GM19455 (cell line): ENCODE measurements around the gene STIM2.

Source experiments
- ATAC-seq: cut with Tn5 transposase; IDR thresholded peaks from one replicate; pipeline ENCODE4 v1.9.1; 2021; ENCODE audit not compliant: unreplicated experiment

STIM2 gene

DNA sequence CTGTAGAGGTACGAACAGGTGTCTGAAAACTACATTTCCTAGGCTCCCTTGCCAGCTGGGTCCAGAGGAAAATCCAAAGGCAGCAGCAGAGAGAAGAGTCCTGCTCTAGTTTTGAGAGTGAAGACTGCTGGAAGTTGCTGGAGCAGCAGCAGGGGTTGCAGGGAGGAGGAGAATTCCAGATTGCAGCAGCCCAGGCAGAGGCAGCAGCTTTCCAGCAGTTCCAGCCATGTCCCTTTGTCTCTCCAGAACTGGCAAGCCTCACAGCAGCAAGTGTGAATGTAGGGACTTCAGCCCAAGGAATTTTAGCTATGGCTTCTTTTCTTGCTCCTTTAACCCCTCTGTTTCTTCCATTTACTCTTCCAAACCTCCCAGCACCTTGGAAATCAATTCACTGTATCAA lies 24.1 kb upstream of the STIM2 start:
- no peak for ATAC-seq

DNA sequence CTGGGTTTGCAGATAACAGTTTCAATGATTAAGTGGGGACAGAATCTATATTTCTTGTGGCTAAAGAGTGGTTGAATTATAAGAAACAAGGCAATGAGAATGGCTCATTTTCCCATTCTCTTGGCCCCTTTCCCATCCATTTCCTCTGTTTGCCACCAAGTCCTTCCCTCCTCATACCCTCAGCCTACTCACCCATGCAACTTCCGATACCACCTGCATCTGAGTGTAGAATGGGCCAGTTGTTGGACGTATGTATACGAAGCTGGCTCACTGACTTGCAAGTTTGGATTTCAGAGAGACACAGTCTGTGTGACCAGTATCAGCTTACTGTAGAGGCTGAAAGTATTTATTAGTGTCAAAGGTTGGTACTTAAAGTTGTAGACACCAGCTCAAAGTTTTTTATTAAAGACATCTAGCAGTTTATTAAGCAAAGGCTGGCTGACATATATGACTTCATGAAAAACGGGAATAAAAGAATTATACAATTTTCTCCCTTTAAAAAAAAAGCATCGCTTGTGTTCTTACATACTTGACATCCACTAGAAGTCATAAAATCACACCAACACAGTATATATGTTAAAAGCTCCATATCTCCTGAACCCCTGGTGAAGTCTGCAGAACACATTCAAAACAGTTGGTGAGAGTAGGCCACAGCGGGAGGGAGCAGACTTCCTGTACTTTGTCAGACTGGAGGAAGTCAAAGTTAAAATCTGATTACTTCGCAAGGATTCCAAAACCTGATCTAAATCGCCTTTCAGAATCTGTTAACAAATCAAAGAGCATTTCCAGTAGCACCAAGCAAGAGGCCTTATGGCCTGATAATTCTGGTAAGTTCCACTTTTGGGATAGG lies 22.4 kb upstream of the STIM2 start:
- ATAC-seq, result no peak

DNA sequence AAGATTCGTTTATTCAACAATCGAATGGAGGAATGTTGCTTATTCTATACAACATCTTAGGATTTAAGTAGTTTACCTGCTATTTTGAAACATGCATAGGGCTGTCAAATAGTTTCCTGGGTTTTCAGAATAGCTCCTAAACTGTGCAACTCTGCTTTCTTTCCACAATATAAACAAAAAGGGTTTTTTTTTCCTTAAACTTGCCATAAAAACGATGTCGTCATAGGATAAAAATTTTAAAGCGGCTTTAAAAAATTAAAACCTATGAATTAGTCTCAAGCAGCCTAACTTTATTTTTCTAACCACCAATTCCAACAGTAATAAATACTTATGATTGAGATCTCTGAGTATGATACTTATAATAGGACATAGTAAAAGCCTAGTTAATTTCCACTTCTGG lies 21.6 kb upstream of the STIM2 start:
- no peak for ATAC-seq

DNA sequence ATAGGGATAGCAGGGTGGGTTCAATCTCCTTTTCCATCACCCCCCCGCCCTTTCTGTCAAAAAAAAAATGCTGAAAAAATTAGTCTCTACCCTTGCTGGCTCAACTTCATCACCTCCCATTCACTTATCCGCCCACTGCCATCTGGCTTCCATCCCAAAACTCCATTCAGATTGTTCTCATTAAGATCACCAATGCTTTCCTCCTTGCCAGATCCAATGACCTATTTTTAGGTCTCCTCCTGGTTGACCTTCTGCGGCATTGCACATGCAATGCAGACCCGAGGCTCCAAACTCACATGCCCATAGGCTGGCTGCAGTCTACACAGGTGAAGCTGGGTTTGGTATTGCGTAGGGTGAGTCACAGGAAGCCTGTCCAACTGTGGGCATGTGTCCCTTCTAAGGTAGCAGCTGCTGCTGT lies 21.1 kb upstream of the STIM2 start:
- no peak for ATAC-seq

DNA sequence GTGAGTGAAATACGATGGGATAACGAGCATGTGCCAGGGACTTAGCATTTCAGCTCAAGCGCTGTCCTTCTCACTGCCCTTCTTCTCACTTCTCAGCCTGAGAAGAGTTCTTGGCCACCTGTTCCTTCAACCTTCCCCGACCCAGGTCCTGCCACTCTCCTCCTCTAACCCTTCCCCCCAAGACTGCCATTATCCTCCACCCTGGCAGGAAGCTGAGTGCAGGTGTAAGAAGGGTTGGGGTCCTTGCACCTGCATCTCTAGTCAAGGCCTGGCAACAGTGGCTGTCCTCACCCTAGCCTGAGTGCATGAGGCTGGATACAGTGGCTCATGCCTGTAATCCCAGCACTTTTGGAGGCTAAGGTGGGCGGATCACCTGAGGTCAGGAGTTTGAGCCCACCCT lies 19.9 kb upstream of the STIM2 start:
- no peak for ATAC-seq

DNA sequence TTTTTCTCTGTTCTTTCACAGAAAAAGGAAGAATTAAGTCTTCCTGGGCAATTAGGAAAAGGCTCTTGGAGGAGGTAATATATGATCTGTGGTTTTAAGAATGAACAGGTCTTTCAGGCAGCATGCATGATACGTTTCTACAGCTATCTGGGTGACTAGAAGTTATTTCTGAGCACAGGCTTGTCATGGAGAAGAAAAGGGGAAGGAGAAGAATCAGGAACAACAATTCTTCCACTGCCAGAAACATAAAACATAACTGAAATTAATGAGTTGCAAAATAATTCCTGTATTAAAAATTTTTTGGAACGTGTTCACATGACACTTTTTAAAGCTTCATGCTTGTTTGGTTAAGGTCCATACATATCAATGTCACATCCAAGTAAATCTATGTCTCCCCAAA lies 17.7 kb upstream of the STIM2 start:
- ATAC-seq, result no peak

DNA sequence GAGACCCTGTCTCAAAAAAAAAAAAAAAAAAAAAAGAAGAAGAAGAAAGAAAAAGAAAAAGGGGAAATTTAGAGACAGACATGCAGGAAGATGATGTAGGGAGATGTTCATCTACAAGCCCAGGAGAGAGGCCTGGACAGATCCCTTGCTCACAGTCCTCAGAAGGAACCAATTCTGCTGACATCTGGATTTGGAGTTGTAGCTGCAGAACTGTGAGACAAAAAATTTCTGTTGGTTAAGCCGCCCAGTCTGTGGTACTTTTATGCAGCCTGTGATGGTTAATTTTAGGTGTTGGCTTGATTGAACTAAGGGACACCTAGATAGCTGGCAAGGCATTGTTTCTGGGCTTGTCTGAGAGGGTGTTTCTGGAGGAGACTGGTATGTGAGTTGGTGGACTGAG lies 10.1 kb upstream of the STIM2 start:
- no peak for ATAC-seq

DNA sequence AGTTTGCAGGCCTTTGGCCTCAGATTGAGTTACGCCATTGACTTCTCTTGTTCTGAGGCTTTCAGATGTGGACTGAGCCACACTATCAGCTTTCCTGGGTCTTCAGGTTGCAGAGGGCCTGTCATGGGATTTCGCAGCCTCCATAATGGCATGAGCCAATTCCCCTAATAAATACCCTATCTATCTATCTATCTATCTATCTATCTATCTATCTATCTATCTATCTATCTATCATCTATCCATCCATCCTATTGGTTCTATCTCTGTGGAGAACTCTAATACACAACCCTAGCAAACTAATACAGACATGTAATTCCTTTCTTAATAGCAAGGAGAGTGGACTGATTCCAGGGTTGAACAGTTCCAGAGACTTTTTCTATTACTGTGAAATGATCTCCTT lies 9.5 kb upstream of the STIM2 start:
- no peak for ATAC-seq

DNA sequence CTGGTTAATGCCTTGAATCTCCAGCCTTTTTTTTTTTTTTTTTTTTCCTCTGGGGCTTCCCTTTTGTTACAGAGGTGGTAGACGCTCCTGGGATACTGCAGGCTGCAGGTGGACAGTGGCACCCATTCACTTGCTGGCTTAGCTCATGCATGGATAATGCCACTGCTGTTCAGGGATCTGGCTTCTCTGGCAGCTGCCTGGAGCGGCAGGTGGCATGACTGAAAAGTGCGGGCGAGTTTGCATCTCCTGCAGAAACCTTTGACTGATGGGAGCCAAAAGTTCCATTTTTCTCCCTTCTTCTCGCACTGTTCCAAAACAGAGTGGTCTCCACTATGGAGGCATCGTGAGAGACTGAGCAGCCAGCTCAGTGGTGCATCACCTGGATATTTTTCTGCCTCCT lies 5.9 kb upstream of the STIM2 start:
- ATAC-seq, result no peak

DNA sequence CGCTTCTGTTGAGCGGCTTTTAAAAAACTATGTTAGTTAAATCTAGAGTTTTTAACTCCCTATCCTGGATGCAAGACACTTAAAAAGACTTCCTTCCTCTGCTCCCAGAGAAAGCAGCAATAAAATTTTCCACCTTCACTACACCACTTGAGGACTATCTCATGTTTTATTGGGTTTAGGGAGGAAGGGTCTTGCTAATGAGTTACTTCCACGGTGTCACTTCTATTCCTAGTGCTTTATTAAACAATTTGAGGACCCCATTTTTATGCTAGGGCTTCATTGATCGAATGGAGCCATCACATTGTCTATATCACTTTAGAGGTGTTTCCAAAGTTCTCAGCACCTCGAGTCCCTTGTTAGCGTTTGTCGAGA lies 3.7 kb upstream of the STIM2 start:
- no peak for ATAC-seq

DNA sequence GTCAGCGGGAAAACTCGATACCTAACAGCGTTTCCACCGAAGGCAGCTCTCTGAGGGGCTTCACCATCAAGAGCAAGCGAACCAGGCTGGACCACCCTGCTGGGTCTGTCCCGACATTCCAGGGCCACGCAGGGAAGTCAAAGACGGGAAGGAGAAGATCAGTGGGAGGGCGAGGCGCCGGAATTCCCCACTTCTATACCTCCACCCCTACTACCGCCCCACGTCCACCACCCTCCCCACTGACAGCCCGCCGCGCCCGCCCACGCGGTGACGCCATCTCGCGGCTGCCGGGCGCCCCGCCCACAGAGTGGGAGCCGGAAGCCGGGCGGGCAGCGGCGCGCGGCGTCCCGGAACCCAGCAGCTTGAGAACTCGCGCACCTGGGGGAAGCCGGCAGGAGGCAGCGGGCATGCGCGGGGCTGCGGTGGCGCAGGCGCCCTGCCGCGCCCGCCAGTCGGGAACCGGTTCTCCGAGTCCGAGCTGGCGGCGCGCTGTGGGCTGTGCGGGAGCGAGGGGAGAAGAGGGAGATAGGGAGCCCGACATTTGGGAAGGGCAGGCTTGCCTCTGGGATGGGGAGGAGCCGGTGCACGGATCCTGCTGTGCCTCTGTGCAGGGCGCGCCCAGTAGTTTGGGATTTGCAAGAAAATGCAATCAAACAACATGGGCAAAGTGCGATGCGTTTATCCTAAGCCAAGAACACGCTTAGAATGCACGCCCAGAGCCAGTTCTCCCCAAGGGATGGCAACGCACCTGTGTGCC lies 3.2 kb upstream of the STIM2 start:
- peak; percentile 46 for ATAC-seq

DNA sequence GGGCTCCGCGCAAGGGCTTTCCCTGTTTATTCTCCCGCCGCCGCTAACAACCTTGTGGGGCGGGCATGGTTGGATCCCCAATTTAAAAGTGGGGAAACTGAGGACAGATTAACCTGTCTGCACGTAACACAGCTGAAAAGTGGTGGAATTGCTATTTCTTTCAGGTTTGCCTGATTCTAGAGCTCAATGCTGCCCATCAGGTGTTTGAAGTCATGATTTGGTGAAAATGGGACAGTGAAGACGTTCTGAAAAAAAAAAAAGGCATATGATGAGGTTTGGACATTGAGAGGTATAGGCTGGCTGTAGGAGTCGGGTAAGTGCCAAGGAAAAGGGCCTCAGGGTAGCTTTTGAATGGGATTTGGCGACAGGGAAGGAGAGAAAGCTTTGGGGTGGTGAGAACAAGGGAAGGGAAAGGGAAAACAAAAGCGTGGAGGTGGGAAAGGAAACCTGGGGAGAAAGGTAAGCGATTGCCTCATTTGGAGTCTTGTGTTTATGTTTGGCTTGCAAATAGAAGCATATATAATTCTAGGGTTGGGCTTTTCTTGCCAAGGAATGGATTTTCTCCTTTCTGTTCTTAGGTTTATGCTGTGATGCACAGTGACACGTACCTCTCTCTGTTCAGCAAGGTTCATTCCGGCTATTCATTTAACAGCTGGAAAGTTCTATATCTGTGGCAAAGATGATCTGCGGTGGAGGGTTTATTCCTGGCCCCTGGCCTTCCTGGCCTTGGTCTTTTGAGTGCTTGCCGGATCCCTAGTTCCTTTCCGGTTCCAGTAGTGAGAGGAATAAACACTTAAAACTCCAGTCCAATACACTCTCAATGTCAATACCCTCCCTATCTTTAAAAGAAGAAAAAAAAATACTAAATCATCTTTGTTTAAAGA lies 2.4 kb upstream of the STIM2 start:
- ATAC-seq, result no peak

DNA sequence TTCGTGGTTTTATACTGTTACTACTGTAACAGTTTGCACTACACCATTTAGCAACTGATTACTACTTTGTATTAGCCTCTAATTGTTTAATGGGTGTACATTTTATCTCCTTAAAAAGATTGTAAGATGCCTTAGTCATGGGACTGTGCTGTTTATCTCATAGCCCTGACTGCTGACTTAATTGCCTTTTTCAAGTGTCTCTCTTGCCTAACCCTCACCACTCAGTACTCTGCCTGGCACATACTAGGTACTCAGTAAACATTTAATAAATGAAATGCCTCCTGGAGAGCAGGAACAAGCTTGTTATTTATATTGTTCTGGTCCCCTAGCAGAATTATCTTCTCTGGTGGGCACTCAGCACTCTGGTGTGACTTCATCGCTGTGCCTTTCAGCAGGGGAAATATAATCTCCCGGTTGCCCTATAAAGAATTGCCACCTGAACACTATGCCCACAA lies 1.7 kb upstream of the STIM2 start:
- no peak for ATAC-seq

DNA sequence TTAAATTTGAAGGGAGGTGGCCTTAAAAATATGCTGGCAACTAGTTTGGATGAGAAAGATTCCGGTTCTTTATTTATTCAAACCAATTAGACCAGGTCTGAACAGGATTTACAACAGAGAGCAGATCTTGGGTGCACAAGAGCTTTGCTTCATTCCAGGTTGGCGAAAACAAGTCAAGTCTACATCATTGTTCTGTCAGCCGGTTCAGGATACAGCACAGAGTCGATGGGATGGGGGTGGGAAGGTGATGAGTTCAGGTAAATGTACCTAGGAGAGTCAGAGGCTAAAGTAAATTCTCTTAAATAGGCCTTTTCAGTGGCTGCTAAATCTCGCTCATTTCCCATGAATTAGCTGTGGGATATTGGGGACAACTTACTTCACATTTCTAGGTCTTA lies 882 bp upstream of the STIM2 start:
- ATAC-seq, result no peak

DNA sequence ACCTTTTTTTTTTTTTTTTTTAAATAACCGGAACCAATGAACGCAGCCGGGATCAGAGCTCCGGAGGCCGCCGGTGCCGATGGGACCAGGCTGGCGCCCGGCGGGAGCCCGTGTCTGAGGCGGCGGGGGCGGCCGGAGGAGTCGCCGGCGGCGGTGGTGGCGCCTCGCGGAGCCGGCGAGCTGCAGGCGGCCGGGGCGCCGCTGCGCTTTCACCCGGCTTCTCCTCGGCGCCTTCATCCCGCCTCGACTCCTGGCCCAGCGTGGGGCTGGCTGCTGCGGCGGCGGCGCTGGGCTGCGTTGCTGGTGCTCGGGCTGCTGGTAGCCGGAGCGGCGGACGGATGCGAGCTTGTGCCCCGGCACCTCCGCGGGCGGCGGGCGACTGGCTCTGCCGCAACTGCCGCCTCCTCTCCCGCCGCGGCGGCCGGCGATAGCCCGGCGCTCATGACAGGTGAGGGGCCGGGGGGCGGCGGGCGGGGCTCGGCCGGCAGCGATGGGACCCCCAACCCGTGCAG lies 337 bp downstream of the STIM2 start:
- peak; percentile 31 for ATAC-seq

DNA sequence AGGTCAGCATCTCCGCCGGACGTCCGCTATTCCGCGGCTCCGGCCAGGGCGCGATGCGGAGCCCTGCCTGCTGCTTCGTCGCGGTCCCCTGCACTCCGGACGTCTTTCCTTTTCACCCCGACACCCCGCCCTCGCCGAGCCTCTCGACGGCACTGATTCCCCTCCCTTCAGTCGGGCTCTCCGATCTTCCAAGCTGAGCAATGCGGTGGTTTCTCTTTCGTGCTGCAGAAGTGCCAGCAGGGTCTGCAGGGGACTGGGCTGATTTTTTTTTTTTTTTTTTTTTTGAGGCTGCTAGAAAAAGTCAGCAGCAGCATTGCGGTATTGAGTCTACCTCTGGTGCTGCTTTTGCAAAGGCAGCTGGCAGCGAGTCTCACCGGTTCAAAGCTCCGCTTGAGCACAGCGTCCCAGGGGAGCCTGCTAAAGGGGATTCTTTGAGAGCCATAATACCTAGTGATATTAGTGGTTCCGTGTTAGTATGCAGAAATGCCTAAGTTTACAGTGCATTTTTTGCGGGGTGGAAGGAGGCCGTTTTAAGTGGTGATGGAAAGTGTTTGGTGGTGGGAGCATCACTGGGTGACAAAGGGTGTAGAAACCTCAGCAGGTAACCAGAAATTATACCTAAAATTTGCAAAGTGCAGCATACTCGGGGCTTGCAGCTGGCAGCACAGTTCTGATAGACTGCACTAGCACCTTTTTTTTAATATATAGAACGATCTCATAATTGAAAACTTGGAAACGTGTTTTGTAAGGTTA lies 969 bp downstream of the STIM2 start:
- peak; percentile 49 for ATAC-seq

DNA sequence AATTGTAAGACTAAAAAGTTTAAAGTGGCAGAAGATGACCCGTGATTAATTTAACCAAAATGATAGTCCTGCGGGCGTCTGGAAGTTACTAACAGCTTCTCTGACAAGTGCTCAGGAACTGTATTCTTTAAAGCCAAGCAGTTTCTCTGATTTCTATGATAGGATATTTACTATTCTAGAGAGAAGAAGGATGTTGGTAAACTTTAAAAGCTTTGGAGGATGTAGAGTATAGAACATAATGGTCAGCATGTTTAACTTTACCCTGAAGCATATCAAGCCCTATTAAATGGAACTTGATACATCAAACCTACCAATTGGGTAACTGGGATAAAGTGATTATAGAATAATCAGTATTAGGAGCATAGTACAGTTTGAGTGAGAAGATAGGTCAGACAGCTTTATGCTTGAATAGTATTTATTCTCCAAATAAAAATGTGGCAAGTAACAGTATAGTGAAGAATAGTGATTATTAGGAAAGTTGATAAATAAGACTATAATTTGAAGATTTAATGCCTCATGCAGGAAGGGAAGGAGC lies 1.8 kb downstream of the STIM2 start:
- no peak for ATAC-seq

DNA sequence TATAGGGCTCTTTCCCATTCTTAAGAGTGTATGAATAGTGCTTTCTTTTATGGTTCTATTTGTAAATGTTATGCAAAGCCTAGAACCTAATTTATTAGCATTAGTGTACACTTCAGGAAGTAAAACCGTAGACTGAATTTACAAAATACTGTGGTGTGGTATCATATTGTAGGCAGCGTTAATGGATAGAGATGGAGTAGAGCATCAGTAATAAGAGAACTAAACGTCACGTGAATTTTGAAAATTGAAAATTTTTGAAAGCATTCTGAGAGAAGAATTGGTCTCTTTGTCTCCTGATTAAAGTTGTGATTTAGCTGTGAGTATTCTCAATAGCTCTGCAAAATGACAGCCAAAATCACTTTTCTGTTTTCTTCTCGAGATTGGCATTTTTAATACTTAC lies 2.9 kb downstream of the STIM2 start:
- no peak for ATAC-seq

DNA sequence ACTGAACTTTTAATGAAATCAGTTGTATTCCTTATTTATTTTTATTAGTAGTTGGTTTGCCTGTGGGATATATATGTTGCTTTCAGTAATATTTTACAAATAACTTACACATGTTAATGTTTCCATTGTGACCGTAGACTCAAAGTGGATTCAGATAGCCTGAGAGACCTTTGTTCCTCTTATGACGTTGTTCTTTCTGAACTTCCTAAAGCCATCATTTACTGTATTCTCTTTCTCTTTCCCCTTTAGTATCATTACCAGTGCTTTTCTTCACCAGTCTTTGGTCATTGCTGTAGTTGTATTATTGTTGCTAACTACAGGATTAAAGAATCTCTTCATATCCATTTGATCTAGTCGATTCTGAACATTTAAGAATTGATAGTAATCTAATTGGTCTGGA lies 4.3 kb downstream of the STIM2 start:
- no peak for ATAC-seq

DNA sequence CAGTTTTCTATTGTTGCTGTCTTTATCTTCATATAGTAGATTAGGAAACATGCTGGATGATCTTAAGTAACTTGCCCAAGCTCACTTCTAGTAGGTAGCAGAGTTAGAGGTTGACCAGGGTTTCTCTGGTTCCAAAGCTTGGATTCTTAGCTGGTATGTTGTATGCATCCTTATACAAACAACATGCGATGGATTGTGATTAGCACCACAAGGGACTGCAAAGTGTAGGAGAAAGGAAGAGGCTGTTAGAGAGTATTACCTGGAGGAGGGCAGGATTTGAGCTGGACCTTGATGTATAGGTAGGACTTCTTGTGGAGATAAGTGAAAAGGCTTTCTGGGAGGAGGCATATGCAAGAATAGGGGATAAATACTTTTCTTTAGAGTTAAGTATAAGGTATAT lies 5.6 kb downstream of the STIM2 start:
- ATAC-seq, result no peak
